ENCODE measurements around the gene RPS28.
A peak's percentile ranks its signal among the peaks of the same experiment; 100 is the strongest.
"Not testable (repeated sequence)": the region's sequence is repeated elsewhere in the genome, so short reads cannot be mapped to it uniquely, and the experiment has no call there.

Gene RPS28

DNA sequence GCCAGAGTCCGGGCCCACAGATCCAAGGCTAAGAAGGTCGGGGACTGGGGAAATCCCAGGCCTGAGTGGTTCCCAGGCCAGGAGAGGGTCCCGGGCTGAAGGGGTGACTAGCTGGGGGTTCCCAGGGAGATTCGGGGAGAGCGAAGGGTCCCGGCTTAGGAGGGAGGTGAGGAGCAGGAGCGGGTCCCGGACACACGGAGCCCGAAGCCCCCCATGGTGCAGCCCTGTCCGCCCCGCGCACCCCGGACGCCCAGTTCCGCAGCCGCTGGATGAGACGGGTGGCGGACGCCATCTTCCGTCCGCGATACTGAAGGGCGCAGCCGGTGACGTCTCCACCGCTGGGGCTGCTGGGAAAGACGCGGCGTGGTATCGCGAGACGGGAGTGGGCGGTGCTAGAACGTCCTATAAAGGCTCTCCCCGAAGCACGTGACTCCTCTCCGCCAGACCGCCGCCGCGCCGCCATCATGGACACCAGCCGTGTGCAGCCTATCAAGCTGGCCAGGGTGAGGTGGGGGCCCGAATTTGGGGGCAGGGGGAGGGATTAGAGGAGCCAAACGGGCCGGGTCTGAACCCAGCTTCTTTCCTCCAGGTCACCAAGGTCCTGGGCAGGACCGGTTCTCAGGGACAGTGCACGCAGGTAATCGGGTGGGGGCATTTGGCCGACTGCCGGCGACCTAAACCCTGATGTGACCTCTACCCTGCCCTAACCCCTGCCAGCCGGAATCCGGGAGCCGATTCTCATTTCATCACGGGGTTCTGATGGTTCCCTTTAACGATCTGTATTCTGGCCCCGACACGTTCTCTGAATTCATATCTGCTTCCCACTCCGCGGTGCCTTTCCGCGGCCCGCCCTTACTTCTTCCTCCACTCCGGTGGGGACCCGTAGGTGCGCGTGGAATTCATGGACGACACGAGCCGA lies at the start of gene RPS28, which contains the start of gene NDUFA7:
Gene RPS28 (plus strand): TSS at position 430 of the 919 bp plus-strand sequence. CDS start 35 bp downstream, at position 465.
Gene NDUFA7 (minus strand): TSS at position 309 of the 919 bp plus-strand sequence. CDS start 17 bp downstream, at position 292.
- peak; percentile 96 to 98 for DNase-seq

DNA sequence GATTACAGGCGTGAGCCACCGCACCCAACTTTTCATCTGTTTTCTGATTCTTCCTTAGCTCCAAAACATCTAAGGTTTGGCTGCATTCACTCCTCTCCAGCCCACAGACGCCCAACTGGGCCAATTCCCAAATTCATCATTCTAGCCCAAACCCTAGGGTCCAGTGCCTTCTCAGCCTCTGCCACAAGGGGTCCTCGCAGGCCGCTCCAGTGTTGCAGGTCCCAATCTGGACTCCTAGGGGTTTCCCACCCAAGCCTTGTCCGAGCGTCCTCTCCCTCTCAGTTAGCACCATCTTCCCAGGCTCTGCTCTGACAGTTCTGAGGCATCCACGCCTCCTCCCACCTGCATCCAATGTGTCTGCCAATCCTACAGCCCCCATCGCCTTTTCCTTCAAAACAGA lies 44.8 kb upstream of the RPS28 start:
- DNase-seq = not testable (repeated sequence)

DNA sequence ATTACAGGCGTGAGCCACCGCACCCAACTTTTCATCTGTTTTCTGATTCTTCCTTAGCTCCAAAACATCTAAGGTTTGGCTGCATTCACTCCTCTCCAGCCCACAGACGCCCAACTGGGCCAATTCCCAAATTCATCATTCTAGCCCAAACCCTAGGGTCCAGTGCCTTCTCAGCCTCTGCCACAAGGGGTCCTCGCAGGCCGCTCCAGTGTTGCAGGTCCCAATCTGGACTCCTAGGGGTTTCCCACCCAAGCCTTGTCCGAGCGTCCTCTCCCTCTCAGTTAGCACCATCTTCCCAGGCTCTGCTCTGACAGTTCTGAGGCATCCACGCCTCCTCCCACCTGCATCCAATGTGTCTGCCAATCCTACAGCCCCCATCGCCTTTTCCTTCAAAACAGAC lies 30.0 kb upstream of the RPS28 start:
- not testable (repeated sequence) for DNase-seq

DNA sequence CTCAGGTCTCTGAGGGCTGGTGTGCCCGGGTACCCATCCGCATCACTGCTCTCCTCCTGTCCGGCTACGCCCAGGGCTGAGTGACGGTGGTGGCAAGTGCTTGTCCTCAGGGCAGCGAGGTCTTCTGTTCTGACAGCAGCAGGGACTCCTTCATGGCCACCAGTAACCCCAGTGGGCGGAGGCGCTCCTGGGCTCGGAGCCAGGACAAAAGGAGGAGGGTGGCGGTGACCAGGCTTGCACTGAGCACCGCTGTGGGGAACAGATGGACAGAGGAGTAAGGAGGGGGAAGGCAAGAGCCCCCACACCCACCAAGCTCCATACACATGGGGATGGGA lies 19.0 kb upstream of the RPS28 start:
- DNase-seq = no peak

DNA sequence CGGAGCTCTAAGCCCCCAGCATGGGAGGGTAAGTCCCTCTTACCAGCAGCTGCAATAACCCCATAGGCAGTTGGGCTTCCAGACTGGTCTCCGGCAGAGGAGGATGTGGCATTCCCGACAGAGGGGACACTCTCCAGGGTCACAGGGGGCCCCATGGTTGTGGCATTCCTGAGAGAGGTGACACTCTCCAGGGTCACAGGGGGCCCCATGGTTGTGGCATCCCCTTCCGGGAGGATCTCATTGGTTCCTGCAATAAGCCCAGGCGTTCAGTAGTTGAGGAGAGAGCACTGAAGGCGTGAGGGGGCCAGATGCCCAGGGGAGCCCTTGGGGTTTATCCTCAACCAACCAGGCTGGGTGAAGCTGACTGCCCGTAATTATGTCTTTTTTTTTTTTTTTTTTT lies 18.6 kb upstream of the RPS28 start:
- DNase-seq = no peak

DNA sequence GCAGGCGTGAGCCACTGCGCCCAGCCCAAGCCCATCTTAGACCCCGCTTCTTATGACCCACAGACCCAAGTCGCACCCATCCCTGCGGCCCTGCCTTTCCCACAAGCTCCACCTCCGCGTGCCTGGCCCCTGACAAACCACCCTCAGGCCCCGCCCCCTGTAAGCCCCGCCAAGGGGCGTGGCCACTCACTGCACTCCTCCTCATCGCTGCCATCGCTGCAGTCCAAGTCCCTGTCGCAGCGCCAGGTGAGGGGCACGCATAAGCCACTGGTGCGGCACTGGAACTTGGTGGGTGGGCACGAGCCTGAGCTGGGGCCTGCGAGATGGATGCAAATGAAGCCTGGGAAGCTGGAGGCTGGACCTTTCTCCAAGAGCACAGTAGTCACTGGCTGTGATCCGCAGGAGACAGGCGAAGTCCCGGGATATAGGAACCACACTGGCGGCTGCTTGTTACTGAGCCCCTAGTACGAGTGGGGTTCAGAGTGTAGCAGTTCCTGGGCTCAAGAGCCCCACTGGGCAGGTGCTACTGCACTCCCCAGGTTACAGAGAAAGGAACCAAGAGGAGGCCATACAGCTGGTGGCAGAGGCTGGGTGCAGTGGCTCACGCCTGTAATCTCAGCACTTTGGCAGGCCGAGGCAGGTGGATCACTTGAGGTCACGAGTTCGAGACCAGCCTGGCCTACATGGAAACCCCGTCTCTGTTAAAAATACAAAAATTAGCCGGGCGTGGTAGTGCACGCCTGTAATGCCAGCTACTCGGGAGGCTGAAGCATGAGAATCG lies 16.3 kb upstream of the RPS28 start:
- DNase-seq = no peak

DNA sequence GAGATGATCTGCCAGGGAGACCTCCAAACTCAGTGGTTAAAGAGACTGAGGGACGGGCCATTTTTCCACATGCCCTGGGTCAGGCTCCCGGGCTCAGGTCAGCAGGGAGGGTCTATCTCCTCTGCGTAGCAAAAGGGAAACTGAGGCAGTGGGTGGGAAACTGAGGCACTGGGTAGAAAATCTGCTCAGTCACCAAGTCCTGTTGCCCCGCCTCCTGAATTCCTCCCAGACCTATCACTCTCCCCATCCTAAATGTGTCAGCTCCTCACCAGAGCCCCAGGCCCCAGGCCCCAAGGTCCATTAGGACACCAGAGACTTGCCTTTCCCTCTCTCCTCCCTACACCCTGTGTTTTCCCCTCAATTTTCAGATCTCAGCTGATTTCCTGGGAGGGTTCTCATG lies 15.5 kb upstream of the RPS28 start:
- no peak for DNase-seq

DNA sequence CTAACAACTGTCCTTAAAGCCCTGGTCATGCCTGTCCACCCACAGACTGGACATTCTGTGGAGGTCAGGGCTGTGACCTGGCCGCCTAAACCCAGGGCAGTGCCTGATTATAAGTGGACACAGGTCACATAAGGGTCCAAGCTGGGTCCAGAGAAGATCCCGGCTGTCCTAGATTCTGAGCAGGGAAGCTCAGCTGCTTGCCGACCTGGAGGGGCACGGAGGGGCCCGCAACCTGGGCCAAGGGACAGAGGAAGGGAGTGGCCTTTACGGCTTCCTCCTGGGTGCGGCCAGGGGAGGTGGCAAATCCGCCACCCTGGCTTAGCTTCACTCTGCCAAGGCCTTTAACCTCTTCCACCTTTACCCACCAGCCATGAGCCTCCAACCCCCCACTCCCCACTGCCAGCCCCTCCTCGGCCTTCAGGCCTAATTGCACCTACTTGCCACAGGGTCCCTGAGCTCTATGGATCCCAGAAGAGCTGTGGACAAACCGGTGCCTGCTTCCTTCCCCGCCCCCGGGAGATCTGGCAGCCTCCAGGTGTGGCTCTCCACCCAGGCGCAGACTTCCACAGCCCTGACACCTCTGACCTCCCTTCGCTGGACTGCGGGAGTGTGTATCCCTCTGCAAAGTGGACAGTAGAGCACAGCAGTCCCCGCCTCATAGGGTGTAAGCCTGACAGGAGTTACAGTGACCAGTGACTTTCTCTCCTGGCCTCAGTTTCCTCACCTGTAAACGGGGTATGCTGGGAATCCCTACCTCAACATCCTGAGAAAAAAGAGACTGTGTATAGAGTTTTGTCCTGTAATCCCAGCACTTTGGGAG lies 14.9 kb upstream of the RPS28 start:
- DNase-seq = no peak

DNA sequence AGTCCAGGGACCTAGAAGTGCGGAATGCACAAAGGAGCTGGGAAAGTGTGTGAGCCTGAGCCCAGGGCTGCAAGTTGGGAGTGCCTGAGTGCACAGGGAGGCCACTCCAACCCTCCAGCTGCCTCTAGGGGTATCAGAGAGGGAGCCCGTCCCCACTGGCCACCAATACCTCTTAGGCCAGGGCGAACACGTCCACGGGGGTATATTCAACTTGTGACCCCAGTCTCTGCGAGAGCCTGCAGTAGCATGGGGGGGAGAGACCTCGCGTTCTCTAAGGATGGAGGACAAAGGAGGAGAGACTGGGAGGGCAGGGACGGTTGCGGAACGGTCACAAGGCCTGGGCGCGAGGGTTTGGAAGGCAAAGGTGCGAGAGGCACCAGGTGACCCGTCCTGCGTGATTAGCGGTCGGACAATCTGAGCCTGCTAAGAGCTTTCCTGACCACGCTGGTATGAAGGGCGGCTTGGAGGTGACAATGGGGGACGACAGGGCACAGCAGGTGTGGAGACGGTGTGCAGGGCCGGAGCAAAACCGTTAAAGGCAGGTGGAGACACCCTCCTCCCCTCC lies 13.8 kb upstream of the RPS28 start:
- no peak for DNase-seq

DNA sequence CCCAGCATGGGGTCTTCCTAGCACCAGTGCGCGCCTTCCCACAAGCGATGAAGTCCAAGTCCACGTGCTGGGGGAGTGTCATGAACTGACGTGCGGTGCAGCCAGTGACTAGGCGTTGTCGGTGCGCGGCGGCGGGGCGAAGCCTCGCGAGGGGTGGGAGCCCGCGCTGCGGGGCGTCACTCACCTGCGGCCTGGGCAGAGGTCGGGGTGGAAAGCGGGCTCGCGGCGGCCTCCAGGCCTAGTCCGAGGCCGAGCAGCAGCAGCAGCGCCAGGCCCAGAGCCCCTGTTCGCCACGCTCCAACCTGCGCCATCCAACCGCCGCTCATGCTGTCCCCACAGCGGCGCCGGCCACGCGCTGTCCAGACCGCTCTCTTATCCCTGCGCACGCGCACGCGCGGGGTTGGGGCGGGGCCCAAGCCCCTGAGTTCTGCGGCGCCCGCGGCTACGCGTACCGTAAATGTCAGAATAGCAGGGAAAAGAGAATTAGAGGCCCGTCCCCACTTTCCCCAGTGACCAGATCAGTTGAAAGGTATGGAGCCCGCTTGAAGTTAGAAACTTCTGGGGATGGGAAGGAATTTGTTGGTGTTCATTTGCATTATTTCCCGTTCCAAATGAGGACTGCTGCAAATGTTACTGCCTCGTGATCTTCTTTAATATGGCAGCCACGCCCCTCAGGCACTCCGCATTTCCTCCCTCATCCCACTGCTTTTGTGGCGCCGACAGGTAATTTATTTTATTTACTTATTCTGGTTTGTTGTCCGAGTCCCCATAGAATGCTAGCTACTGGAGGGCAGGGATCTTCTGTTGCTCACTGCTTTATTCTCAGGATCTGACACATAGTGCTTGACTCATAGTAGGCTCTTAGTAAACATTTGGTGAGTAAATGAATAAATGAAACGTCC lies 13.1 kb upstream of the RPS28 start, which contains the start of gene CD320:
Gene CD320 (minus strand): TSS at position 394 of the 902 bp plus-strand sequence. CDS start 68 bp downstream, at position 326.
- DNase-seq = peak; percentile 80 to 87

DNA sequence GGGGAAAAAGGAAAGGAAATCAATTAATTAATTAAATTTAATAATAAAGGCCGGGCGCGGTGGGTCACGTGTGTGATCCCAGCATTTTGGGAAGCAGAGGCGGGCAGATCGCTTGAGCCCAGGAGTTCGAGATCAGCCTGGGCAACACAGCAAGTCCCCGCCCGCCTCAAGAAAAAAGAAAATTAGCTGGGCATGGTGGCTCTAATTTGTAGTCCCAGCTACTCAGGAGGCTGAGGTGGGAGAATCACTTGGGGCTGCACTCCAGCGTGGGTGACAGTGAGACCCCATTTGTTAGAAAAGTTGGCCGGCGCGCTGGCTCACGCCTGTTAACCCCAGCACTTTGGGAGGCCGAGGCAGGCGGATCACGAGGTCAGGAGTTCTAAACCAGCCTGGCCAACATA lies 12.4 kb upstream of the RPS28 start:
- DNase-seq = no peak

DNA sequence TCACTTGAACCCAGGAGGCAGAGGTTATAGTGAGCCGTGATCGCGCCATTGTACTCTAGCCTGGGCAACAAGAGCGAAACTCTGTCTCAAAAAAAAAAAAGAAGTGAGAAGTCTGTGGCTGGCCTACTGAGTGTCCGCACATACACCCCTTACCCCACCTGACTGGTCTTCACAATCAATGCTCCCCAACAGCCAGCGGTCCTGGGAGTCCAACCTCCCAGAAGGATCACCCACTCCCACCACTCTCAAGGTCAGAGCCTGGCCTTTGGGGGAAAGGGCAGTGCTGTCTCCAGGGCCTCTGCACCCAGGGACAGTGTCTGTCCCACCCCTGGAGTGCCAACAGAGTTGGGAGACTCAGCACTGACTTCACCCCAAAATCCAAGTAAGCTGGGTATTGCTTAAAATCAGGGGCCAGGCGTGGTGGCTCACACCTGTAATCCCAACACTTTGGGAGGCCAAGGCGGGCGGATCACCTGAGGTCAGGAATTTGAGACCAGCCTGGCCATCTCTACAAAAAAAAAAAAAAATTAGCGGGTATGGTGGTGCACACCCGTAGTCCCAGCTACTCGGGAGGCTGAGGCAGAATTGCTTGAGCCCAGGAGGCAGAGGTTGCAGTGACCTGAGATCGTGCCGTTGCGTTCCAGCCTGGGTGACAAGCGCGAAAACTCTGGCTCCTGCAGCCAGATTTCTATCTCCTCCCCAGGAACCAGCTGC lies 10.8 kb upstream of the RPS28 start:
- no peak for DNase-seq

DNA sequence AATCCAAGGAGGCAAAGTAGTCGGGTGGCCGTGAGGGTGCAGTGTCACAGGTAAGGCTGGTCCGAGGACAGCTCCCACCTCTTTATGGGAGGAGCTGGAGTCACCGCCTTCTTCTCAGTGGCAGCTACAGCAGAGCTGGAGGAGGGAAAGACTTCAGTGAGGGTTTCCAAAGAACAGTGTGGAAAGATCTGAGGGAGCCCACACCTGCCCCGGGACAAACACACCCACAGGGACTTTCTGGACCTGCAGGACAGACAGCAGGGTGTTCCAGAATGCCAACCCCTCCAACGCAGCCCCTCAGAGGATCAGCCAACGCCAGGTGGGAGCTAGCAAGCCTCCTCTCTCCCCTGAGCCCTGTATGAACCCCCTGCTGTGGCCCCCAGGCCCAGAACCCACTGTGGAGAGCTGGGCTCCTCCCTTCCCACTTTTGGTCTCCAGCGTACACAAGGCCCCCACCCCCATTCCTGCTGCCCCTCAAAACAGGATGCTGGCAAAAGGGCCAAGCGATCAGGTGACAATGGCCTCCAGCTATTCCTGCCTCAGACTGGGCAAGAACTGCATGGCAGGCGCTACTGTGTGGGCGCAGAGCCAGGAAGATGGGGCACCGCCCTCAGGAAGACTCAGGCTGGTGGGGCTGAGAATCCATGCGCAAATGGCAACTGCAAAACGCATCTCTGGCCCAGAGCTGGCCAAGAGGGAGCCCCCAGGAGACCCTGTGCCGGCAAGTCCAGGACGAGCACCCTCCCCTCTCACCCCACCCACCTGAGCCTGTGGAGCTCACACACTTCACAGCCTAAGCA lies 9.6 kb upstream of the RPS28 start:
- no peak for DNase-seq

DNA sequence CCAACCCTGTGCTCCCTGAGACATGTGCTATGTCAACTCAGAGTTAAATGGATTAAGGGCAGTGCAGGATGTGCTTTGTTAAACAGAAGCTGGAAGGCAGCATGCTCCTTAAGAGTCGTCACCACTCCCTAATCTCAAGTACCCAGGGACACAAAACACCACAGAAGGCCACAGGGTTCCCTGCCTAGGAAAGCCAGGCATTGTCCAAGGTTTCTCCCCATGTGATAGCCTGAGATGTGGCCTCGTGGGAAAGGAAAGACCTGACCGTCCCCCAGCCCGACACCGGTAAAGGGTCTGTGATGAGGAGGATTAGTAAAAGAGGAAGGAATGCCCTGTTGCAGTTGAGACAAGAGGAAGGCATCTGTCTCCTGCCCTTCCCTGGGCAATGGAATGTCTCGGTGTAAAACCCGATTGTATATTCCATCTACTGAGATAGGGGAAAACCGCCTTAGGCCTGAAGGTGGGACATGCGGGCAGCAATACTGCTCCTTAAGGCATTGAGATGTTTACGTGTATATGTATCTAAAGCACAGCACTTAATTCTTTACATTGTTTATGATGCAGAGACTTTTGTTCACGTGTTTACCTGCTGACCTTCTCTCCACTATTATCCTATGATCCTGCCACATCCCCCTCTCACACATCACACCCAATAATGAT lies 6.2 kb upstream of the RPS28 start:
- not testable (repeated sequence) for DNase-seq

DNA sequence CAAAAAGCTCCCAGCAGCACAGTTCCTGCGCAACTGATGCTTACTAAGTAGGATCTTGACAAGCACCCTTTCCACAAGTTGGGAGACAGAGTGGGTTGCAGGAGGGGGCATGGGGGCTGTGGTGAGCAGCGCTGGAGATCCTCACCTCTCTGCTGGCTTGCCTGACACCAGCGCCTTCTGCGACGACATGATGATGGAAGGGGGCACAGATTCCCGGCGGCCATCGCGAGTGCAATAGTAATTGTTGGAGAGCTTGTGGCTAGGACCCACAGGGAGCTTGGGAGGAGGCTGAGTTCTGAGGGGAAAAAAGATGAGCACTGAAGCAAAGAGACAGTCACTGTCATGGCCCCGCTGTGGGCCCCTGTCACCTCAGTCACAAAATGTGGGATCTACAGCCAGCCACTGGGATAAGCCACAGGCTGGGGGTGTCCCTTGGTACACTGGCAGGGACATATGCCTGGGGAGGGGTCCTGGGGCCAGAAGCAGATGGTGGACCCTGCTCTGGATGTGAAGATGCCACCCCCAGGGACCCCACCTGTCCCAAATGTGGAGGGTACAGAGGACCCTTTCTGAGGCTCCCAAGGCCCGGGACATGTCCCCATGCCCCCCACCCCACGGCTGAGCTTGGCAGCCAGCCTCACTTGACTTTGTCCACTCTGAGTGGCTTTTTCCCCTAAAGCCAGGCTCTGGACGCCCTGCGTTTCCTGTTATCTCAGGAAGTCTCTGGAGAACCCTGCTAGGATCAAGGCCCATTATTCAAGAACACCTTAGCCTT lies 4.8 kb upstream of the RPS28 start:
- no peak for DNase-seq

DNA sequence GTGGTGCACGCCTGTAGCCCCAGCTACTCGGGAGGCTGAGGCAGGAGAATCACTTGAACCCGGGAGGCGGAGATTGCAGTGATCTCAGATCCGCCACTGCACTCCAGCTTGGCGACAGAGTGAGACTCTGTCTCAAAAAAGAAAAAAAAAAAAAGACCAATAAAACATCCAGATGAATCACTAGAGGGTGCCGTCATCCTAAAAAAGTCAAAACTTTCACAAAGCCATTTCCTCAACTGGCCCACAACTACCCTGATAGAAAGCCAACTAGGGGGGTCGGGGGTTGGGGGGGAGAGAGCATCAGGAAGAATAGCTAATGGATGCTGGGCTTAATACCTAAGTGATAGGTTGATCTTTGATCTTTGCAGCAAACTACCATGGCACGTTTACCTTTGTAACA lies 2.5 kb upstream of the RPS28 start:
- DNase-seq = not testable (repeated sequence)

DNA sequence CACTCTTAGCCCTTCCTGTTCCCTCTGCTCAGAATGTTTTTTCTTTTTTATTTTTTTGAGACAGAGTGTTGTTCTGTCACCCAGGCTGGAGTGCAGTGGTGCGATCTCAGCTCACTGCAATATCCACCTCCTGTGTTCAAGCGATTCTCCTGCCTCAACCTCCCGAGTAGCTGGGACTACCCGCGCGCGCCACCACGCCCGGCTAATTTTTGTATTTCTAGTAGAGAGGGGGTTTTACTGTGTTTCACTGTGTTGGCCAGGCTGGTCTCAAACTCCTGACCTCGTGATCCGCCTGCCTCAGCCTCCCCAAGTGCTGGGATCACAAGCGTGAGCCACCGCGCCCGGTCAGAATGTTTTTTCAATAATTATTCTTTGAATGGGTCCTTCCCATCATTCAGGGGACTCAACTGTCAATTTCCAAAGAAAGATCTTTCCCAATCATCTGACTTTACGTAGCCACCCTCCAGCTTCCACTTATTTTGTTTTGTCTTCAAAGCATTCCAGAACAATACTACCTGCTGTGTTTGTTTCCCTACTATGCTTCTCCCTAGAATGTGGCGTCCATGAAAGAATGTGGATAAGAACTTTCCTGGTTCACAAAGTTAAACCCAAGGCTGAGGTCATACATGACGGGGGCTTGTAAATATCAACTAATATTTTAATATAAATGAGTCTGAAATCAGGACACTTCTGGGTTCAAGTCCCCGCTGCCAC lies 1.3 kb upstream of the RPS28 start:
- DNase-seq = no peak

DNA sequence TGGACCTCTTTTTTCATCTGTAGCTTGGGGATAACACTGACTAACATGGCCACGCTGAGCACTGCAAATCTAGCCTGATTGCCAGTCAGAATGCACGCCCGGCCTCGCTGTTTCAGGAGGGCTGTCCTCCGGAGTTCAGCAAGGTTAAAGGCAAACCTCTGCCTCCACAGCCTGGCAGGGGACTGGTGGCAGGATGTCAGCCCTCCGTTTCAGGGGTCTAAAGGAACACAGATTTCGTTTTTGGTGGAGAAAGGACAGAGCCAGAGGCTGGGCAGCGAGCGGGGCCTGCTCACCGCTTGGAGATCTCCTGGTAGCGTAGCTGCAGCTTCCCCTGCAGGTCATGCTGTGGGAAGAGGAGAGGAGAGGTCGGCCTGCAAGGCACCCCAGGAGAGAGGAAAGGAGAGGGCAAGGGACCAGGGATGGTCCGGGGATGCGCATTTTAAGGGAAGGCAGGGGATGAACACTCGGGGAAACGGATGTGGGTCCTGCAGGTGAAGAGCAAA lies 681 bp upstream of the RPS28 start:
- no peak for DNase-seq

Measured in CD4-positive, alpha-beta T cell treated with Interferon alpha-2 for 1 hour (primary cell).